Suprapubic skin (tissue), 3 donors: ENCODE measurements around the gene PITX2.

Experiments
- CTCF ChIP-seq, 2 donors: fragments of 200-600 bp in 1 of 2; fragments of 450-650 bp in 1 of 2; sonication (generic) in 1 of 2; IDR thresholded peaks; one replicate each; pipeline ENCODE4 v1.5.1; 2016 to 2019; ENCODE audit warnings: antibody characterized with exemption in 2 of 2, mild to moderate bottlenecking in 1 of 2, moderate library complexity in 1 of 2
- POLR2A ChIP-seq, 2 donors: fragments of 450-650 bp; IDR thresholded peaks; one replicate each; pipeline ENCODE4 v1.6.1; 2017; ENCODE audit warnings: antibody characterized with exemption in 2 of 2, mild to moderate bottlenecking in 2 of 2, moderate library complexity in 2 of 2

- TF ChIP-seq POLR2A (IDR thresholded peaks at IDR 0.05) (no peak), CTCF (IDR thresholded peaks at IDR 0.05) (no peak)
These were observed 7.9 kb downstream of the PITX2 start for GRCh38 chr4:110614976-110615352.
